Endometrial microvascular endothelial cells (primary cell): ENCODE results near the gene MYB. TPM values are rescaled to one million over a fixed set of nuclear protein-coding genes. Genes with fewer than 3 reads are reported as not detected.
"Not testable (repeated sequence)": the region's sequence is repeated elsewhere in the genome, so short reads cannot be mapped to it uniquely, and the experiment has no call there.

ENCODE experiments used
- in situ Hi-C: cut with HindIII; loops from 2 replicates; pipeline ENCODE4 v1.10.0; 2017; ENCODE audit warnings: low sequenced_read_pairs, low pct_unique_long_range_greater_than_20kb; ENCODE audit errors: inconsistent ontology term
- total RNA-seq: library from RNA; depleted of rRNA; stranded (reverse); fragments of >200 nt; gene quantifications from one replicate; pipeline ENCODE4 v1.2.3, GENCODE V29; 2015; ENCODE audit errors: inconsistent ontology term

The MYB gene
- total RNA-seq, 1 donor from 2014 or later, result not detected

GRCh38 chr6:135230711-135231468, 49.8 kb downstream of the MYB start:
- in situ Hi-C loops, result no loop called here

GRCh38 chr6:135231469-135231844, 50.3 kb downstream of the MYB start:
- in situ Hi-C loops, result no loop called here

GRCh38 chr6:135233686-135234491, 52.8 kb downstream of the MYB start:
- in situ Hi-C loops, result no loop called here

- in situ Hi-C loops, result no loop called here
Measured at GRCh38 chr6:135234492-135234780, 53.3 kb downstream of the MYB start.

GRCh38 chr6:135235716-135236115, 54.6 kb downstream of the MYB start:
- in situ Hi-C loops, result no loop called here

GRCh38 chr6:135236319-135236718, 55.2 kb downstream of the MYB start:
- in situ Hi-C loops, result no loop called here

GRCh38 chr6:135236732-135237131, 55.6 kb downstream of the MYB start:
- in situ Hi-C loops, result no loop called here

GRCh38 chr6:135240711-135241110, 59.6 kb downstream of the MYB start:
- in situ Hi-C loops, result no loop called here

- in situ Hi-C loops, result no loop called here
Measured at GRCh38 chr6:135243871-135244796, 63.0 kb downstream of the MYB start.

GRCh38 chr6:135244805-135245204, 63.7 kb downstream of the MYB start:
- in situ Hi-C loops, result no loop called here

- in situ Hi-C loops, result not testable (repeated sequence)
Measured at GRCh38 chr6:135246412-135247012, 65.4 kb downstream of the MYB start.

GRCh38 chr6:135250234-135250633, 69.1 kb downstream of the MYB start:
- in situ Hi-C loops, result no loop called here

GRCh38 chr6:135250751-135251497, 69.8 kb downstream of the MYB start:
- in situ Hi-C loops, result no loop called here

GRCh38 chr6:135251498-135252441, 70.7 kb downstream of the MYB start:
- in situ Hi-C loops, result no loop called here

GRCh38 chr6:135254471-135254870, 73.4 kb downstream of the MYB start:
- in situ Hi-C loops, result no loop called here

- in situ Hi-C loops, result no loop called here
Measured at GRCh38 chr6:135256866-135257265, 75.8 kb downstream of the MYB start.

- in situ Hi-C loops, result no loop called here
Measured at GRCh38 chr6:135257631-135258405, 76.7 kb downstream of the MYB start.
